Mesodermal cell (in vitro differentiated cells): ENCODE data around the gene THSD7A. TPM values are rescaled to one million over a fixed set of nuclear protein-coding genes. Genes with fewer than 3 reads are reported as not detected.
A peak's percentile ranks its signal among the peaks of the same experiment; 100 is the strongest.

Experiments
- H3K27ac ChIP-seq: 2 replicates; pipeline ENCODE4 v1.7.0; 2013; ENCODE audit warnings: mild to moderate bottlenecking, low read depth, low read length, moderate library complexity; ENCODE audit not compliant: severe bottlenecking
- H3K36me3 ChIP-seq: 2 replicates; pipeline ENCODE4 v1.7.1; 2013; ENCODE audit warnings: mild to moderate bottlenecking, low read length, moderate library complexity; ENCODE audit not compliant: control insufficient read depth, insufficient read depth
- H3K4me1 ChIP-seq: one replicate; pipeline ENCODE4 v1.7.1; 2013; ENCODE audit warnings: mild to moderate bottlenecking, low read length; ENCODE audit not compliant: insufficient read depth, control insufficient read depth, poor library complexity, severe bottlenecking
- H3K4me3 ChIP-seq: 2 replicates; pipeline ENCODE4 v1.7.0; 2013; ENCODE audit warnings: low read length, control low read depth, mild to moderate bottlenecking; ENCODE audit not compliant: insufficient read depth, poor library complexity, severe bottlenecking; ENCODE audit errors: extremely low read depth
- H3K9me3 ChIP-seq: 2 replicates; pipeline ENCODE4 v1.7.1; 2013; ENCODE audit warnings: mild to moderate bottlenecking, low read length, moderate library complexity; ENCODE audit not compliant: control insufficient read depth
- WGBS, 2 experiments: methylation state at CpG; one replicate each; pipeline ENCODE4 v1.1.5; 2013; ENCODE audit warnings: missing lambda C conversion rate in 2 of 2; ENCODE audit not compliant: insufficient coverage in 2 of 2; 5-methylcytosine and 5-hydroxymethylcytosine counted together
- polyA plus RNA-seq, 2 experiments: library from polyadenylated mRNA; stranded (reverse); fragments of 50-300 nt; gene quantifications; one replicate each; pipeline ENCODE4 v1.2.3, GENCODE V29; 2013

Gene THSD7A
- 4.0 TPM for polyA plus RNA-seq (2013, experiment 1 of 2)
- 3.0 TPM for polyA plus RNA-seq (2013, experiment 2 of 2)

- peaks cover 8% of the 10 kb centered on the region for H3K4me1 ChIP-seq
- H3K27ac ChIP-seq: peak within 1 kb of the TSS; percentile 69
- 0 to 2% methylated on average over 38 to 43 of the region's 62 CpGs for WGBS, 2 experiments
Observed at GRCh38 chr7:11831736-11832495, at the start of gene THSD7A. THSD7A (minus strand) TSS chr7:11832198; CDS start chr7:11831946, 252 bp downstream.

GRCh38 chr7:11881680-11882079 is 49.7 kb upstream of the THSD7A start:
- 83% methylated on average over 1 of the region's 5 CpGs; no CpG with 5 or more reads in 1 of the 2 experiments for WGBS, 2 experiments
- Histone ChIP-seq H3K27ac (no peak overlapping the region), H3K9me3 (no peaks in the 10 kb centered on the region), H3K4me3 (no peak overlapping the region), H3K36me3 (no peaks in the 10 kb centered on the region), H3K4me1 (no peaks in the 10 kb centered on the region)

More at GRCh38 chr7:11831736-11832495, at the start of gene THSD7A:
- no peaks in the 10 kb centered on the region for H3K36me3 ChIP-seq
- peak within 1 kb of the TSS; percentile 41 for H3K4me3 ChIP-seq
- no peaks in the 10 kb centered on the region for H3K9me3 ChIP-seq

GRCh38 chr7:11875635-11876034 is 43.6 kb upstream of the THSD7A start:
- WGBS, 2 experiments: no CpG with 5 or more reads among the region's 1 CpG
- no peaks in the 10 kb centered on the region for H3K36me3 ChIP-seq
- H3K4me1 ChIP-seq: no peaks in the 10 kb centered on the region
- H3K4me3 ChIP-seq: no peak overlapping the region
- no peak overlapping the region for H3K27ac ChIP-seq
- H3K9me3 ChIP-seq: no peaks in the 10 kb centered on the region

GRCh38 chr7:11865671-11866070 is 33.7 kb upstream of the THSD7A start:
- 76 to 88% methylated on average over 2 of the region's 2 CpGs for WGBS, 2 experiments
- Histone ChIP-seq H3K36me3 (no peaks in the 10 kb centered on the region), H3K4me1 (no peaks in the 10 kb centered on the region), H3K27ac (no peak overlapping the region), H3K4me3 (no peak overlapping the region), H3K9me3 (peaks cover 18% of the 10 kb centered on the region)

- 80 to 95% methylated on average over 3 of the region's 6 CpGs for WGBS, 2 experiments
- H3K36me3 ChIP-seq: no peaks in the 10 kb centered on the region
- no peaks in the 10 kb centered on the region for H3K9me3 ChIP-seq
- H3K27ac ChIP-seq: no peak overlapping the region
- no peaks in the 10 kb centered on the region for H3K4me1 ChIP-seq
- H3K4me3 ChIP-seq: no peak overlapping the region
Observed at GRCh38 chr7:11858622-11859302, 26.8 kb upstream of the THSD7A start.

GRCh38 chr7:11858026-11858425 is 26.0 kb upstream of the THSD7A start:
- Histone ChIP-seq H3K4me3 (no peak overlapping the region), H3K36me3 (no peaks in the 10 kb centered on the region), H3K9me3 (no peaks in the 10 kb centered on the region), H3K4me1 (no peaks in the 10 kb centered on the region), H3K27ac (no peak overlapping the region)
- WGBS, 2 experiments: 81 to 92% methylated on average over 2 of the region's 2 CpGs

GRCh38 chr7:11848251-11848650 is 16.3 kb upstream of the THSD7A start:
- H3K4me1 ChIP-seq: no peaks in the 10 kb centered on the region
- WGBS, 2 experiments: no CpG with 5 or more reads among the region's 3 CpGs
- H3K27ac ChIP-seq: no peak overlapping the region
- no peaks in the 10 kb centered on the region for H3K9me3 ChIP-seq
- no peaks in the 10 kb centered on the region for H3K36me3 ChIP-seq
- H3K4me3 ChIP-seq: no peak overlapping the region

- no CpG with 5 or more reads among the region's 2 CpGs for WGBS, 2 experiments
- Histone ChIP-seq H3K9me3 (no peaks in the 10 kb centered on the region), H3K36me3 (no peaks in the 10 kb centered on the region), H3K27ac (no peak overlapping the region), H3K4me3 (no peak overlapping the region), H3K4me1 (no peaks in the 10 kb centered on the region)
Observed at GRCh38 chr7:11847336-11847735, 15.3 kb upstream of the THSD7A start.

- H3K36me3 ChIP-seq: no peaks in the 10 kb centered on the region
- WGBS, 2 experiments: no CpG with 5 or more reads among the region's 5 CpGs
- H3K9me3 ChIP-seq: no peaks in the 10 kb centered on the region
- no peak overlapping the region for H3K27ac ChIP-seq
- H3K4me1 ChIP-seq: no peaks in the 10 kb centered on the region
- no peak overlapping the region for H3K4me3 ChIP-seq
Observed at GRCh38 chr7:11846361-11846955, 14.5 kb upstream of the THSD7A start.

GRCh38 chr7:11843113-11843765 is 11.2 kb upstream of the THSD7A start:
- Histone ChIP-seq H3K9me3 (no peaks in the 10 kb centered on the region), H3K4me1 (no peaks in the 10 kb centered on the region), H3K27ac (no peak overlapping the region), H3K36me3 (no peaks in the 10 kb centered on the region), H3K4me3 (no peak overlapping the region)
- 100% methylated on average over 1 of the region's 1 CpG; no CpG with 5 or more reads in 1 of the 2 experiments for WGBS, 2 experiments
